RWPE2 (cell line): Measurements from ENCODE around the gene CDK5.
"Not testable (repeated sequence)": the region's sequence is repeated elsewhere in the genome, so short reads cannot be mapped to it uniquely, and the experiment has no call there.

Experiments used
- ATAC-seq: fragments of 200-7000 bp; cut with Tn5 transposase; 3 replicates; pipeline ENCODE4 v1.9.1; 2021; ENCODE audit warnings: low read depth
- DNase-seq: peaks from one replicate; pipeline ENCODE4 v3.0.0-alpha.2; 2020; ENCODE audit warnings: low spot score
- H3K27ac ChIP-seq: fragments of 450-650 bp; 2 replicates; pipeline ENCODE4 v1.5.1; 2017; ENCODE audit warnings: mild to moderate bottlenecking; ENCODE audit not compliant: poor library complexity, severe bottlenecking
- H3K27me3 ChIP-seq: fragments of 250-450 bp; sonication (Bioruptor Pico); 2 replicates; pipeline ENCODE4 v1.5.1; 2021; ENCODE audit warnings: mild to moderate bottlenecking, moderate library complexity; ENCODE audit not compliant: insufficient read depth, poor library complexity, severe bottlenecking
- H3K36me3 ChIP-seq: fragments of 250-450 bp; sonication (Bioruptor Pico); 2 replicates; pipeline ENCODE4 v1.5.1; 2020; ENCODE audit warnings: low read depth, mild to moderate bottlenecking, moderate library complexity
- H3K4me1 ChIP-seq: fragments of 250-450 bp; sonication (Bioruptor Pico); 2 replicates; pipeline ENCODE4 v1.5.1; 2021; ENCODE audit warnings: mild to moderate bottlenecking, moderate library complexity; ENCODE audit not compliant: insufficient read depth, poor library complexity, severe bottlenecking
- H3K4me3 ChIP-seq: fragments of 250-450 bp; sonication (Bioruptor Pico); 2 replicates; pipeline ENCODE4 v1.5.1; 2021; ENCODE audit warnings: mild to moderate bottlenecking, moderate library complexity; ENCODE audit not compliant: severe bottlenecking
- H3K9me3 ChIP-seq: fragments of 250-450 bp; sonication (Bioruptor Pico); 2 replicates; pipeline ENCODE4 v1.5.1; 2021; ENCODE audit warnings: mild to moderate bottlenecking, moderate library complexity; ENCODE audit not compliant: severe bottlenecking
- TF ChIP-seq, protein P1 (sequence below): fragments of 450-650 bp; IDR thresholded peaks from one replicate; pipeline ENCODE4 v1.5.1; 2017; ENCODE audit warnings: mild to moderate bottlenecking, moderate library complexity; ENCODE audit not compliant: poor library complexity, severe bottlenecking

CDK5 gene

GRCh38 chr7:151031011-151031410 lies 26.7 kb downstream of the CDK5 start:
- no peaks in the 10 kb centered on the region for H3K9me3 ChIP-seq
- peaks cover 14% of the 10 kb centered on the region for H3K4me1 ChIP-seq
- TF ChIP-seq, protein P1, sequence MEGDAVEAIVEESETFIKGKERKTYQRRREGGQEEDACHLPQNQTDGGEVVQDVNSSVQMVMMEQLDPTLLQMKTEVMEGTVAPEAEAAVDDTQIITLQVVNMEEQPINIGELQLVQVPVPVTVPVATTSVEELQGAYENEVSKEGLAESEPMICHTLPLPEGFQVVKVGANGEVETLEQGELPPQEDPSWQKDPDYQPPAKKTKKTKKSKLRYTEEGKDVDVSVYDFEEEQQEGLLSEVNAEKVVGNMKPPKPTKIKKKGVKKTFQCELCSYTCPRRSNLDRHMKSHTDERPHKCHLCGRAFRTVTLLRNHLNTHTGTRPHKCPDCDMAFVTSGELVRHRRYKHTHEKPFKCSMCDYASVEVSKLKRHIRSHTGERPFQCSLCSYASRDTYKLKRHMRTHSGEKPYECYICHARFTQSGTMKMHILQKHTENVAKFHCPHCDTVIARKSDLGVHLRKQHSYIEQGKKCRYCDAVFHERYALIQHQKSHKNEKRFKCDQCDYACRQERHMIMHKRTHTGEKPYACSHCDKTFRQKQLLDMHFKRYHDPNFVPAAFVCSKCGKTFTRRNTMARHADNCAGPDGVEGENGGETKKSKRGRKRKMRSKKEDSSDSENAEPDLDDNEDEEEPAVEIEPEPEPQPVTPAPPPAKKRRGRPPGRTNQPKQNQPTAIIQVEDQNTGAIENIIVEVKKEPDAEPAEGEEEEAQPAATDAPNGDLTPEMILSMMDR = no peak
- ATAC-seq = no peak
- no peaks in the 10 kb centered on the region for H3K36me3 ChIP-seq
- H3K4me3 ChIP-seq = no peak overlapping the region
- H3K27me3 ChIP-seq = no peaks in the 10 kb centered on the region
- no peak for DNase-seq
- H3K27ac ChIP-seq = no peak overlapping the region

GRCh38 chr7:151028948-151029501 lies 28.7 kb downstream of the CDK5 start:
- DNase-seq (no peak), ATAC-seq (no peak)
- H3K36me3 ChIP-seq = no peaks in the 10 kb centered on the region
- no peaks in the 10 kb centered on the region for H3K9me3 ChIP-seq
- H3K27me3 ChIP-seq = no peaks in the 10 kb centered on the region
- H3K27ac ChIP-seq = peak overlapping the region; percentile 28
- peaks cover 14% of the 10 kb centered on the region for H3K4me1 ChIP-seq
- peak overlapping the region; percentile 78 for H3K4me3 ChIP-seq
- TF ChIP-seq, protein P1 = peak; percentile 32

DNA sequence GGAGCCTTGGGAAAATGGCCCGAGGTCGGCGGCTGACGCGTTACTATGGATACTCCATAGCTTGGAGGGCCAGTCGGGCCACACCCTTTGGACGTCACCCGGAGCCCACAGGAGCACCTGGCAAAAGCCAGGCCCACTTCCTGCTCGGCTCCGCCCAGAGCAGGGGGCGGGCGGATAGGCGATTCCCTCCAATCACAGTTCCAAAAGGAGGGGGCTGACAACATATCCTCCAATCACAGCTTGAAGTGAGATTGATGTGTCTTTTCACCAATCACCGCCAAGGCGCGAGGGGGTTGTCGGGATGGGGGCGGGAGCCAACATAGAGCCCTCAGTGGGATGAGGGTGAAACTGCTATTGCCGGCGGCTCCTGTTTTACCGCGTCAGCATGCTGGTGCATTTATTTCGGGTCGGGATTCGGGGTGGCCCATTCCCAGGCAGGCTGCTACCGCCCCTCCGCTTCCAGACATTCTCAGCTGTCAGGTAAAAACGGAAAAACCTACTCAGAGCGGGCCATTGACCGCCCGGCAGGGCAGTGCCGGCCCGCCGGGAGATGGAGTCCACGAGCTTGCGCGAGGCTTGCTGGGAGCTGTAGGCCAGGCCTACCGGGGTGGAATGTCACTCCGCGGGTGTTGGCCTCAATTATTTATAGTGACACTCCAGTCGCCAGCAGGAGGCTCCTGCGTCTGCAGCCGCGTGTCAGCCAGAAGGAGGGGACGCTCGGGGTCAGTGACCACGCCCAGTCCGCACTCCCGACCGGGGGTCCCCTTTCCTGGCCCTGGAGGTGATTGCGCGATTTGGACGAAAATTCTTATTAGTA lies 29.4 kb downstream of the CDK5 start, which contains the start of gene ABCB8:
Gene ABCB8 (plus strand): TSS at position 320 of the 817 bp plus-strand sequence. CDS start 66 bp downstream, at position 386.
- TF ChIP-seq, protein P1 = peak; percentile 57
- Histone ChIP-seq H3K36me3 (no peaks in the 10 kb centered on the region), H3K9me3 (no peaks in the 10 kb centered on the region), H3K27ac (peak within 1 kb of the TSS; percentile 28), H3K4me1 (peaks cover 14% of the 10 kb centered on the region), H3K4me3 (peak within 1 kb of the TSS; percentile 78), H3K27me3 (no peaks in the 10 kb centered on the region)
- ATAC-seq (peak; percentile 91), DNase-seq (peak; percentile 98)

DNA sequence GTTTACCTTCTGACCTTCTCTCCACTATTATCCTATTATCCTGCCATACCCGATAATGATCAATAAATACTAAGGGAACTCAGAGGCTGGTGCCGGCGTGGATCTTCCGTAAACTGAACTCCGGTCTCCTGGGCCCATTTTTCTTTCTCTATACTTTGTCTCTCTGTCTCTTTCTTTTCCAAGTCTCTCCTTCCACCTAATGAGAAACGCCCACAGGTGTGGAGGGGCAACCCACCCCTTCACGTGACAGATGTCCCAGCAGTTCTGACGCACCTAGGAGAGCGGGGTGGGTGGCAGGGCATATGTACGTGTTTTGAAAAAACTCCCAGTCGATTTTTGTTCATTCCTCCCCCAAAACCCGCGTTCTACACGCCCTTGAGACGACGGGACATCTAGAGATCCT lies 30.0 kb downstream of the CDK5 start:
- ATAC-seq, H3K27me3 ChIP-seq, H3K9me3 ChIP-seq, DNase-seq, H3K36me3 ChIP-seq: not testable (repeated sequence)
- peak overlapping the region; percentile 78 for H3K4me3 ChIP-seq
- peak overlapping the region; percentile 28 for H3K27ac ChIP-seq
- peaks cover 14% of the 10 kb centered on the region for H3K4me1 ChIP-seq

DNA sequence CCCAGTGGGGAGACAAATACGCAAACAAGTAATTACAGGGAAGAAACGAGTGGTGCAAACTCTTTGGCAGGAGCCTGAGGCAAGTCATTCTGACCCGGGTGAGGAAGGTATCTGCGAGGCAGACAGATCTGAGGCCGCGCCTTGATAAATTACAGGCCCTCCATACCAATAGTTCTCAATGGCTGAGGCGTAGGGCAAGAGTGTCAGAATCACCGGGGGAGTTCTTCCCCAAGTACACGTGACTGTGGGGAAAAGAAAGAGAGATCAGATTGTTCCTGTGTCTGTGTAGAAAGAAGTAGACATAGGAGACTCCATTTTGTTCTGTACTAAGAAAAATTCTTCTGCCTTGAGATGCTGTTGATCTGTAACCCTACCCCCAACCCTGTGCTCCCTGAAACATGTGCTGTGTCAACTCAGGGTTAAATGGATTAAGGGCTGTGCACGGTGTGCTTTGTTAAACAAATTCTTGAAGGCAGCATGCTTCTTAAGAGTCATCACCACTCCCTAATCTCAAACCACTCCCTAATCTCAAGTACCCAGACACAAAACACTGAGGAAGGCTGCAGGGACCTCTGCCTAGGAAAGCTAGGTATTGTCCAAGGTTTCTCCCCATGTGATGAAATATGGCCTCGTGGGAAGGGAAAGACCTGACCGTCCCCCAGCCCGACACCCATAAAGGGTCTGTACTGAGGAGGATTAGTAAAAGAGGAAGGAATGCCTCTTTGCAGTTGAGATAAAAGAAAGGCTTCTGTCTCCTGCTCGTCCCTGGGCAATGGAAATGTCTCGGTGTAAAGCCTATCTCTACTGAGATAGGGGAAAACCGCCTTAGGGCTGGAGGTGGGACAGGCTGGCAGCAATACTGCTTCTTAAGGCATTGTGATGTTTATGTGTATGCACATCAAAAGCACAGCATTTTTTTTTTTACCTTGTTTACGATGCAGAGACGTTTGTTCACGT lies 30.6 kb downstream of the CDK5 start:
- not testable (repeated sequence) for H3K9me3 ChIP-seq, H3K36me3 ChIP-seq, ATAC-seq, H3K4me3 ChIP-seq, DNase-seq, H3K27me3 ChIP-seq
- H3K27ac ChIP-seq = peak overlapping the region; percentile 28
- H3K4me1 ChIP-seq = peaks cover 14% of the 10 kb centered on the region
